B cell (primary cell): ENCODE results near the gene STAG1. TPM values are rescaled to one million over a fixed set of nuclear protein-coding genes. Genes with fewer than 3 reads are reported as not detected.

Source experiments
- ATAC-seq: fragments of 200-7000 bp; cut with Tn5 transposase; one replicate; pipeline ENCODE4 v1.10.0; 2021; ENCODE audit warnings: low read depth, mild to moderate bottlenecking, moderate number of reproducible peaks, moderate library complexity
- CTCF ChIA-PET: fragments of 350-600 bp; sonication (Branson Sonifier 250); formaldehyde crosslinking; loops from one replicate; lab custom pipeline; 2021; ENCODE audit warnings: antibody characterized with exemption, inconsistent platforms; lab: Charles Lee
- POLR2A ChIA-PET: fragments of 350-600 bp; sonication (Branson Sonifier 250); formaldehyde crosslinking; loops from one replicate; lab custom pipeline; 2021; ENCODE audit warnings: antibody characterized with exemption; lab: Charles Lee
- DNase-seq: peaks from one replicate; pipeline ENCODE4 v3.0.0; 2013
- H2AFZ ChIP-seq: 2 replicates; pipeline ENCODE4 v1.6.1; 2012; ENCODE audit warnings: mild to moderate bottlenecking, low read depth, low read length; ENCODE audit not compliant: insufficient read depth, poor library complexity, severe bottlenecking
- H3K27ac ChIP-seq, 2 donors: 1 replicate in 1 of 2; 2 replicates in 1 of 2; pipeline ENCODE4 v1.5.1; 2012 to 2013; ENCODE audit warnings: low read length in 2 of 2, mild to moderate bottlenecking in 2 of 2, moderate library complexity in 1 of 2
- H3K27me3 ChIP-seq, 4 experiments: fragments of 200-600 bp in 1 of 4; sonication (generic) in 1 of 4; replicated peaks in 1 of 4; 1 replicate in 2 of 4; 2 replicates in 2 of 4; pipeline versions ENCODE4 v1.6.1 to v1.7.0; 2013 to 2016; ENCODE audit warnings: low read length in 3 of 4, mild to moderate bottlenecking in 2 of 4, mixed read lengths in 1 of 4, moderate library complexity in 1 of 4; ENCODE audit not compliant: insufficient read depth in 4 of 4, control insufficient read depth in 3 of 4; ENCODE audit errors: control extremely low read depth in 1 of 4
- H3K36me3 ChIP-seq, 2 experiments: replicated peaks in 1 of 2; 1 replicate in 1 of 2; 2 replicates in 1 of 2; pipeline versions ENCODE4 v1.6.1 to v1.7.1; 2013; ENCODE audit warnings: low read length in 1 of 2; ENCODE audit not compliant: insufficient read depth in 2 of 2, control insufficient read depth in 1 of 2; ENCODE audit errors: control extremely low read depth in 1 of 2, extremely low read depth in 1 of 2
- H3K4me1 ChIP-seq, 2 donors: fragments of 200-600 bp in 1 of 2; sonication (generic) in 1 of 2; 1 replicate in 1 of 2; 2 replicates in 1 of 2; pipeline versions ENCODE4 v1.5.1 to v1.6.1; 2013 to 2017; ENCODE audit warnings: low read length in 2 of 2; ENCODE audit not compliant: control insufficient read depth in 2 of 2, insufficient read depth in 2 of 2
- H3K4me2 ChIP-seq: replicated peaks from 2 replicates; pipeline ENCODE3; 2012; ENCODE audit warnings: mild to moderate bottlenecking, low read depth, low read length; ENCODE audit not compliant: poor library complexity, severe bottlenecking
- H3K4me3 ChIP-seq, 5 experiments: fragments of 200-600 bp in 1 of 5; sonication (generic) in 1 of 5; 1 replicate in 3 of 5; 2 replicates in 2 of 5; pipeline versions ENCODE4 v1.5.1 to v1.7.0; 2011 to 2016; ENCODE audit warnings: low read length in 4 of 5, mild to moderate bottlenecking in 4 of 5, low read depth in 2 of 5, control low read depth in 1 of 5, moderate library complexity in 1 of 5; ENCODE audit not compliant: insufficient read depth in 1 of 5; ENCODE audit errors: control extremely low read depth in 1 of 5, extremely low read depth in 1 of 5
- H3K79me2 ChIP-seq: fragments of 200-600 bp; sonication (generic); one replicate; pipeline ENCODE4 v1.6.0; 2016; ENCODE audit warnings: low read length; ENCODE audit not compliant: control insufficient read depth, insufficient read depth
- H3K9ac ChIP-seq: fragments of 200-600 bp; sonication (generic); 2 replicates; pipeline ENCODE4 v1.6.1; 2017; ENCODE audit warnings: mild to moderate bottlenecking, low read length, moderate library complexity
- H3K9me3 ChIP-seq, 3 donors: one replicate each; pipeline versions ENCODE4 v1.6.1 to v1.7.1; 2013; ENCODE audit warnings: low read length in 2 of 3; ENCODE audit not compliant: control insufficient read depth in 2 of 3, insufficient read depth in 1 of 3; ENCODE audit errors: control extremely low read depth in 1 of 3
- H4K20me1 ChIP-seq: 2 replicates; pipeline ENCODE4 v1.6.0; 2012; ENCODE audit warnings: mild to moderate bottlenecking, low read length; ENCODE audit not compliant: insufficient read depth, control insufficient read depth, poor library complexity, severe bottlenecking
- H3K27ac Mint-ChIP-seq: one replicate; pipeline ENCODE4 v1.8.0; 2021; ENCODE audit warnings: mixed read lengths
- H3K27me3 Mint-ChIP-seq: one replicate; pipeline ENCODE4 v1.8.0; 2021; ENCODE audit warnings: mixed read lengths
- H3K4me1 Mint-ChIP-seq: one replicate; pipeline ENCODE4 v1.8.0; 2021; ENCODE audit warnings: mixed read lengths
- H3K4me3 Mint-ChIP-seq: one replicate; pipeline ENCODE4 v1.8.0; 2021; ENCODE audit warnings: mixed read lengths
- H3K9me3 Mint-ChIP-seq: one replicate; pipeline ENCODE4 v1.8.0; 2022; ENCODE audit warnings: mixed read lengths; ENCODE audit not compliant: insufficient read depth
- CTCF ChIP-seq: fragments of 200-600 bp; IDR thresholded peaks from one replicate; pipeline ENCODE4 v1.8.0; 2022; ENCODE audit warnings: antibody characterized with exemption, mild to moderate bottlenecking
- EZH2 ChIP-seq: IDR thresholded peaks from 2 replicates; pipeline ENCODE4 v1.6.1; 2012; ENCODE audit warnings: borderline replicate concordance, low read depth, mild to moderate bottlenecking, moderate library complexity, low read length; ENCODE audit not compliant: insufficient read depth, poor library complexity, severe bottlenecking
- WGBS: methylation state at CpG from one replicate; pipeline ENCODE4 v1.1.5; 2013; ENCODE audit warnings: missing lambda C conversion rate; ENCODE audit not compliant: insufficient coverage; 5-methylcytosine and 5-hydroxymethylcytosine counted together
- intact Hi-C: fragments of 100-400 bp; cut with micrococcal nuclease; formaldehyde crosslinking; loops from one replicate; pipeline ENCODE4 v1.10.0; 2022
- polyA plus RNA-seq: library from polyadenylated mRNA; depleted of rRNA; stranded (reverse); fragments of >200 nt; gene quantifications from 2 replicates; pipeline ENCODE4 v1.2.3, GENCODE V29; 2012
- total RNA-seq, 2 donors: library from RNA; stranded (reverse); fragments of 120-200 nt in 1 of 2; gene quantifications; 1 replicate in 1 of 2; 2 replicates in 1 of 2; pipeline versions ENCODE4 v1.2.3 to v1.2.4, GENCODE V29; 2013 to 2022

The STAG1 gene
- total and polyA plus RNA-seq, 2 donors (not counting 1 experiment from before 2014, with no cell fraction given): 9.2 to 77.0 TPM

GRCh38 chr3:136733317-136733833 is 18.8 kb downstream of the STAG1 start:
- no peak for TF ChIP-seq CTCF
- no peak for TF ChIP-seq EZH2
- Histone ChIP-seq H3K9ac (no peak overlapping the region), H4K20me1 (peaks cover 86% of the 10 kb centered on the region), H3K4me2 (no peak overlapping the region), H3K27ac (no peak overlapping the region), H3K4me1 (peaks cover 17 to 45% of the 10 kb centered on the region in 2 donors), H3K4me3 (no peak overlapping the region), H3K27me3 (no peaks in the 10 kb centered on the region), H2AFZ (no peak overlapping the region), H3K79me2 (peaks cover 99% of the 10 kb centered on the region), H3K9me3 (no peaks in the 10 kb centered on the region), H3K36me3 (no peaks in the 10 kb centered on the region)
- Mint-ChIP-seq H3K9me3 (no peaks in the 10 kb centered on the region), H3K27me3 (no peaks in the 10 kb centered on the region), H3K27ac (no peak overlapping the region), H3K4me1 (peaks cover 55% of the 10 kb centered on the region), H3K4me3 (no peak overlapping the region)
- ATAC-seq: no peak
- CTCF ChIA-PET: interaction anchor here (2.7 kb wide), 1 partner anchor 19 kb away, joined by 6 read pairs; the partner anchor contains the start of gene STAG1
- WGBS: 100% methylated on average over 2 of the region's 5 CpGs
- DNase-seq: no peak
- intact Hi-C loops: no loop called here
- POLR2A ChIA-PET: no interaction called here

GRCh38 chr3:136731274-136731884 is 20.8 kb downstream of the STAG1 start:
- Histone ChIP-seq H3K79me2 (peaks cover 99% of the 10 kb centered on the region), H3K9me3 (no peaks in the 10 kb centered on the region), H2AFZ (no peak overlapping the region), H3K4me3 (no peak overlapping the region), H3K4me1 (peaks cover 22 to 56% of the 10 kb centered on the region in 2 donors), H3K9ac (no peak overlapping the region), H3K27ac (no peak overlapping the region), H3K36me3 (no peaks in the 10 kb centered on the region), H3K4me2 (peak overlapping the region; percentile 2), H4K20me1 (peaks cover 91% of the 10 kb centered on the region), H3K27me3 (no peaks in the 10 kb centered on the region)
- no peak for TF ChIP-seq CTCF
- no peak for TF ChIP-seq EZH2
- no peaks in the 10 kb centered on the region for H3K27me3 Mint-ChIP-seq
- ChIA-PET CTCF (interaction anchor here (0.6 to 2.7 kb wide), 3 partner anchors 10 to 339 kb away, joined by 3 to 6 read pairs (median 4); partner anchors contain the start of gene STAG1), POLR2A (no interaction called here)
- no peak for ATAC-seq
- H3K27ac Mint-ChIP-seq: no peak overlapping the region
- H3K4me1 Mint-ChIP-seq: peaks cover 61% of the 10 kb centered on the region
- WGBS: 70% methylated on average over 2 of the region's 4 CpGs
- no peaks in the 10 kb centered on the region for H3K9me3 Mint-ChIP-seq
- intact Hi-C loops: no loop called here
- DNase-seq: no peak
- H3K4me3 Mint-ChIP-seq: no peak overlapping the region
